ENCODE results near the gene PALD1. TPM values are rescaled to one million over a fixed set of nuclear protein-coding genes. Genes with fewer than 3 reads are reported as not detected.

The PALD1 gene
- total RNA-seq, 6 experiments from 2014 or later: 0.81 to 2.9 (median 1.3) TPM

DNA sequence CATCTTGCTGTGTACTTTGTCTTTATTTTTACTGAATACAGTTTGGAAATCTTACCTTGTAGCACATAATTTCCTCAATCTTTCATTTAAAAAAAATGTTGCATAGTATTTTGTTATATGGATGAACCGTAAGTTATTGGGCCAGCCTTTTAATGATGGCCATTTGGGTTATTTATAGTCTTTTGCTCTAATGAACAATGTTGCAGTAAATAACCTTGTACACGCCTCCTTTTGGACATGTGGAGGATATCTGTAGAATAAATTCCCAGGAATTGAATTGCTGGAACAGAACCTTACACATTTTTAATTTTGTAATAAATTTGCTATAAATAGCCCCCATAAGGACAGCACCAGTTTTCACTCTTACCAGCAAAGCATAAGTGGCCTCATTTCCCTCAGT, 136.6 kb downstream of the PALD1 start:
- TF ChIP-seq CTCF (IDR thresholded peaks at IDR 0.05) (no peak), POLR2A (IDR thresholded peaks at IDR 0.05) (no peak)
- WGBS (ENCODE audit: insufficient coverage, low coverage, low lambda C conversion rate, missing lambda C conversion rate): 84% methylated on average over 2 of the region's 2 CpGs
- Histone ChIP-seq H3K27ac (no peak overlapping the region), H3K4me1 (no peaks in the 10 kb centered on the region), H3K36me3 (no peaks in the 10 kb centered on the region), H3K9me3 (no peaks in the 10 kb centered on the region), H3K4me3 (no peak overlapping the region), H3K27me3 (no peaks in the 10 kb centered on the region)
- intact Hi-C loops (cut with DNase I): no loop called here
- ATAC-seq: no peak
- no peak for DNase-seq

DNA sequence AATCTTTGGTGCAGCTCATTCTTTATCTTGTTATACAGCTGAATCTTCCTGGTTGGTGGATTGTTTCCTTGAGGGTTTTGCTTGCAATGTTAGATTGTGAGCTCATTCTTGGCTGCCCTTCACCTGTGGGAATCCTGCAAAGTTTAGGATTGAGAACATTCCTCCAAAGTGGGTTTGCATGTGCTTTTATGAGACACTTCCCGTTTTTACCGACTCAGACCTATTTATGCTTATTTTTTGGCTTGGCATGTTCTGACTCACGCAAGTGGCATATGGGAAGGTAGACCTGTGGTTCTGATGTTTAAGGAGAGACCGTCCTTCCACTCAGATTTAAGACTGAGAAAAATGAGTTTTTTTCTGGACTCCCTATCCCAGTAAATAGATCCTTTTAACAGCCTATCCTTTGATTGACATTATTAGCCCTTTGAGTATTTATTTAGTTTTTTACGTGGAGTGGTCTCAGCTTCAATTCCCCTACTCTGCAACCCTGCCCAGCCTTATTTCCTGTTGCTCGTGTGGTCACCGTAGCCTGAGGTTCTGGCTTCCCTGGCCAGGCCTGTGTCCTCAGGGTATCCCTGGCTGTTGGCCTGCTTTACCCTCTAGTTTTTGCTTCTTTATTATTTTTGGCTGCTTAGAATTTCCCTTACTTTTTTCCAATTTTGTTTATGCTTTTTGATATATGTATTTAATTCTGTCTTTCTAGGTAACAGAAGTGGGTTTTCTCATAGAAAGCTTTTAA, 137.4 kb downstream of the PALD1 start:
- Histone ChIP-seq H3K27ac (no peak overlapping the region), H3K9me3 (no peaks in the 10 kb centered on the region), H3K36me3 (no peaks in the 10 kb centered on the region), H3K4me1 (no peaks in the 10 kb centered on the region), H3K27me3 (no peaks in the 10 kb centered on the region), H3K4me3 (no peak overlapping the region)
- WGBS (ENCODE audit: insufficient coverage, low coverage, low lambda C conversion rate, missing lambda C conversion rate): 46% methylated on average over 7 of the region's 7 CpGs
- ATAC-seq (no peak), DNase-seq (no peak)
- TF ChIP-seq CTCF (IDR thresholded peaks at IDR 0.05): no peak
- TF ChIP-seq POLR2A (IDR thresholded peaks at IDR 0.05): no peak
- intact Hi-C loops (cut with DNase I): no loop called here

DNA sequence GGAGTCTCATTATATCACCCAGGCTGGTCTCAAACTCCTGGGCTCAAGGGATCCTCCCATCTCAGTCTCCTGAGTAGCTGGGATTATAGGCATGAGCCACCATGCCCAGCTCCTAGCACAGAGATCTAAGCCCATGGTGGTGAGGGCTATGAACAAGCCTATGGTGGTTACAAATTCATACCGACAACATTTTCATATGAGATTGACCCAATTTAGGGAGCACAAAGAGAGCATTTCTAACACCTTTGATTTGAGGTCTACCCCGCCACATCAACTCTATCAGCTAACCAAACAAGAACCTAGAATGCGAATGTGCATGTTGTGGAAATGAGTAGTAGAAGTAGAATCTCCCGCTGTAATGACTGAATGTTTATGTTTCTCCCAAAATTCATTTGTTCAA, 138.2 kb downstream of the PALD1 start:
- no peak for TF ChIP-seq CTCF (IDR thresholded peaks at IDR 0.05)
- no peak for TF ChIP-seq POLR2A (IDR thresholded peaks at IDR 0.05)
- Histone ChIP-seq H3K36me3 (no peaks in the 10 kb centered on the region), H3K4me1 (no peaks in the 10 kb centered on the region), H3K9me3 (no peaks in the 10 kb centered on the region), H3K27me3 (no peaks in the 10 kb centered on the region), H3K27ac (no peak overlapping the region), H3K4me3 (no peak overlapping the region)
- ATAC-seq: no peak
- DNase-seq: no peak
- WGBS (ENCODE audit: insufficient coverage, low coverage, low lambda C conversion rate, missing lambda C conversion rate): 59% methylated on average over 3 of the region's 4 CpGs
- intact Hi-C loops (cut with DNase I): no loop called here

Other genes starting within 250 kb of the PALD1 start
- 100 to 1,000 TPM in 3 of 6 experiments, 10 to 100 TPM in 3; 64.8 to 133 (median 95.7) TPM for gene PPA1, start 245.3 kb upstream of the PALD1 start, total RNA-seq
- not detected for gene NPFFR1, start 194.8 kb upstream of the PALD1 start, total RNA-seq
- gene LRRC20, start 96.1 kb upstream of the PALD1 start, total RNA-seq: 10 to 100 TPM in 5 of 6 experiments, 1 to 10 TPM in 1; 9.6 to 22.5 (median 16.6) TPM
- gene EIF4EBP2, start 74.6 kb upstream of the PALD1 start, total RNA-seq: 10 to 100 TPM; 21.0 to 80.8 (median 56.7) TPM
- gene NODAL, start 37.1 kb upstream of the PALD1 start, total RNA-seq: not detected
- 1 to 10 TPM; 1.7 to 6.5 (median 3.1) TPM for gene PRF1, start 124.0 kb downstream of the PALD1 start, total RNA-seq
- under 1 TPM; 0.06 to 0.18 (median 0.11) TPM for gene ADAMTS14, start 193.7 kb downstream of the PALD1 start, total RNA-seq

Data from right lobe of liver (tissue), 6 donors.